Measurements from ENCODE around the gene LTBP1. TPM values are rescaled to one million over a fixed set of nuclear protein-coding genes. Genes with fewer than 3 reads are reported as not detected.
"Not testable (repeated sequence)": the region's sequence is repeated elsewhere in the genome, so short reads cannot be mapped to it uniquely, and the experiment has no call there.

The LTBP1 gene
- total RNA-seq, 2 donors from 2014 or later = 19.4 to 23.1 TPM

DNA sequence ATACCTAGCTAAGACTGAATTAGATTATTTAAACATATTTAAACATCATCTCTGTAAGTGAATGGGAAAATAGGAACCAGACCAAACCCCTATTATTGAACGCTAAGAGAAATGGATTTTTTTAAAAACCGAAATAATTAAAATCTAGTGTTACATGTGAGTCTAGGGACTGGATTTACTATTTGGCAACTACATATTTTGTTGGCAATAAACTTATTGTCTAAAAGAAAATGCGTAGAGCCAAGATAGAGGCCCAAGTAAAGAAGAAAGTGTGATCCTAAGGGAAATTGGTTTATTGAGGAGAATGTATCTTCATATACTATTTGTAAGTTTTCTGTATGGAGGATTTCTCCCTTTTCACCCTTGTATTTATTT is 105.6 kb downstream of the LTBP1 start:
- Histone ChIP-seq H3K36me3 (no peaks in the 10 kb centered on the region), H3K4me1 (no peaks in the 10 kb centered on the region), H3K4me3 (no peak overlapping the region), H3K27me3 (no peaks in the 10 kb centered on the region), H3K9me3 (no peaks in the 10 kb centered on the region), H3K27ac (no peak overlapping the region), H3K9ac (ENCODE audit: low read depth in 2 of 2, low read length in 2 of 2) (no peak overlapping the region)
- DNase-seq = no peak
- TF ChIP-seq, protein P1, sequence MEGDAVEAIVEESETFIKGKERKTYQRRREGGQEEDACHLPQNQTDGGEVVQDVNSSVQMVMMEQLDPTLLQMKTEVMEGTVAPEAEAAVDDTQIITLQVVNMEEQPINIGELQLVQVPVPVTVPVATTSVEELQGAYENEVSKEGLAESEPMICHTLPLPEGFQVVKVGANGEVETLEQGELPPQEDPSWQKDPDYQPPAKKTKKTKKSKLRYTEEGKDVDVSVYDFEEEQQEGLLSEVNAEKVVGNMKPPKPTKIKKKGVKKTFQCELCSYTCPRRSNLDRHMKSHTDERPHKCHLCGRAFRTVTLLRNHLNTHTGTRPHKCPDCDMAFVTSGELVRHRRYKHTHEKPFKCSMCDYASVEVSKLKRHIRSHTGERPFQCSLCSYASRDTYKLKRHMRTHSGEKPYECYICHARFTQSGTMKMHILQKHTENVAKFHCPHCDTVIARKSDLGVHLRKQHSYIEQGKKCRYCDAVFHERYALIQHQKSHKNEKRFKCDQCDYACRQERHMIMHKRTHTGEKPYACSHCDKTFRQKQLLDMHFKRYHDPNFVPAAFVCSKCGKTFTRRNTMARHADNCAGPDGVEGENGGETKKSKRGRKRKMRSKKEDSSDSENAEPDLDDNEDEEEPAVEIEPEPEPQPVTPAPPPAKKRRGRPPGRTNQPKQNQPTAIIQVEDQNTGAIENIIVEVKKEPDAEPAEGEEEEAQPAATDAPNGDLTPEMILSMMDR (IDR thresholded peaks at IDR 0.05) = no peak
- intact Hi-C loops (cut with DNase I) = no loop called here

DNA sequence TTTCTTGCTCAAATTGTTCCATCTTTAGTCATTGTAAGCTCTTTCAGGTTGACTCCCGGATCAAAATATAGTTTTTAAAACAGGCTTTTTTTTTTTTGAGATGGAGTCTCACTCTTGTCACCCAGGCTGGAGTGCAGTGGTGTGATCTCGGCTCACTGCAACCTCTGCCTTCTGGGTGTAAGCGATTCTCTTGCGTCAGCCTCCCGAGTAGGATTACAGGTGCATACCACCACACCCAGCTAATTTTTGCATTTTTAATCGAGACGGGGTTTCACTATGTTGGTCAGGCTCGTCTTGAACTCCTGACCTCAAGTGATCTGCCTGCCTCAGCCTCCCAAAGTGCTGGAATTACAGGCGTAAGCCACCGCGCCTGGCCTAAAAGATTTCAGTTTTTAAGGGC is 106.0 kb downstream of the LTBP1 start:
- H3K9me3 ChIP-seq; DNase-seq; H3K27ac ChIP-seq; H3K4me3 ChIP-seq; H3K4me1 ChIP-seq; H3K9ac ChIP-seq (ENCODE audit: low read depth in 2 of 2, low read length in 2 of 2); H3K27me3 ChIP-seq; H3K36me3 ChIP-seq; intact Hi-C loops (cut with DNase I): not testable (repeated sequence)

DNA sequence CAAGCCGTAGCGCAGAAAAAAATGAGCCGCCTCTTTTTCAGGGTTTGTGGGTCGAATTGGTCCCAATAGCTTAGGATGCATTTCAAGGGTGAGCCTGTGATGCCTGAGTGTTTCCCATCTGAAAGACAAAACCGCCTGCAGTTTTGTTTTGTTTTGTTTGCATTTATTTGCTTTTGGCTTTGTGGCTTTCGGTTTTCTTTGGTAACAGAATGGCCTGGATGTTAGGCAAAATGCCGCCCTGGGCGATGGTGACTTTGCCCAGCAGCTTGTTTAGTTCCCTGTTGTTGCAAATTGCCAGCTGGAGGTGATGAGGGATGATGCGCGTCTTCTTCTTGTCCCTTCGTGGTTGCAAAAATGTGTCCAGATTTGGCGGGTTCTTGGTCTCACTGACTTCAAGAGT is 109.4 kb downstream of the LTBP1 start:
- DNase-seq = no peak
- H3K36me3 ChIP-seq = no peaks in the 10 kb centered on the region

DNA sequence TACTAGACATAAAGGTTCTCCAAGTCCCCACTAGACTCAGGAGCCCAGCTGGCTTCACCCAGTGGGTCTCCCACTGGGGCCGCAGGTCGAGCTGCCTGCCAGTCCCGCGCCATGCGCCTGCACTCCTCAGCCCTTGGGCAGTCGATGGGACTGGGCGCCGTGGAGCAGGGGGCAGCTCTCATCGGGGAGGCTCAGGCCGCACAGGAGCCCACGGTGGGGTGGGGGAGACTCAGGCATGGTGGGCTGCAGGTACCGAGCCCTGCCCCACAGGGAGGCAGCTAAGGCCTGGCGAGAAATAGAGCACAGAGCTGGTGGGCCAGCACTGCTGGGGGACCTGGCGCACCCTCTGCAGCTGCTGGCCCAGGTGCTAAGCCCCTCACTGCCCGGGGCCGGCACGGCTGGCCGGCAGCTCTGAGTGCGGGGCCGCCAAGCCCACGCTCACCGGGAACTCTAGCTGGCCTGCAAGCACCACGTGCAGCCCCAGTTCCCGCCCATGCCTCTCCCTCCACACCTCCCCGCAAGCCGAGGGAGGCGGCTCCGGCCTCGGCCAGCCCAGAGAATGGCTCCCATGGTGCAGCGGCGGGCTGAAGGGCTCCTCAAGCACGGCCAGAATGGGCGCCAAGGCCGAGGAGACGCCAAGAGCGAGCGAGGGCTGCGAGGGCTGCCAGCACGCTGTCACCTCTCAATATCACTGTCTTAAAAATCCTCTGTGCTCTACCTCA is 110.7 kb downstream of the LTBP1 start:
- H3K4me3 ChIP-seq; H3K9ac ChIP-seq (ENCODE audit: low read depth in 2 of 2, low read length in 2 of 2); H3K9me3 ChIP-seq; DNase-seq; H3K27ac ChIP-seq; H3K4me1 ChIP-seq; H3K36me3 ChIP-seq; H3K27me3 ChIP-seq; intact Hi-C loops (cut with DNase I): not testable (repeated sequence)

More for the DNA sequence above, 109.4 kb downstream of the LTBP1 start:
- Histone ChIP-seq H3K27me3 (no peaks in the 10 kb centered on the region), H3K9me3 (no peaks in the 10 kb centered on the region), H3K4me3 (no peak overlapping the region), H3K4me1 (no peaks in the 10 kb centered on the region), H3K27ac (no peak overlapping the region), H3K9ac (ENCODE audit: low read depth in 2 of 2, low read length in 2 of 2) (no peak overlapping the region)
- TF ChIP-seq, protein P1 (IDR thresholded peaks at IDR 0.05) = no peak
- intact Hi-C loops (cut with DNase I) = no loop called here

DNA sequence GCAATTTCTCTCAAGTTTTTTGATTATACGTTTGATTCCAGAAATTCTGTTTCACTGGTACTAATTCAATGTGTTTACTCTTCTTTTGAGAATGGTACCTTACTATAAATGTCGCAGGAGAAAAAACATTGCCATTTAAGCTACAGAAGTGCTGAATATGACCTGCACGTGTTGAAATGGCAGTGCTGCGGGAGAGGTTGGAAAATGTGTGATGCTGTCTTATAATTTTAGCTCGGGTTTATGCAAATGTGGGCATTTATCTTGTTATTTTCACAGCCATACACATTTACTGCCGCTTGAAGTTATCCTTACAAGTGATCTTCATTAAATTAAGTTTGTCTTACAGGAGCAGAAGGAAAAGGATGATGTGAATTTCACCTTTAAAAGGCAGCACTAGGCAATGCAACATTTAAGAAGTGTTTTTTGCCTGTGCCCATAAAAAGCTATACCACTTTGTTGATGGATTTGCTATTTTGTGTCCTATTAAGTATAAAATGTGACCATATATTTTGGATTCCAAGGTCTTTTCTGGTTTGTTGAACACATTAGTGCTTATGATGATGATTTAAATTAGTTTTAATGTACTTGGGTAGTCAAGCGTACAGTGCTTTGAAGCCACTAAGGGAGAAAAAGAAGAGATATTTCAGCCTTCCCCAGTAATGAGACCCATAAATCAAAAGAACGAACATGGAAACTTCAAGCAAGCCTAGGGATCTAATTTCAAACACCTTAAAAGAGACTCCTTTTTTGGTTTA is 112.1 kb downstream of the LTBP1 start:
- Histone ChIP-seq H3K9ac (ENCODE audit: low read depth in 2 of 2, low read length in 2 of 2) (no peak overlapping the region), H3K9me3 (no peaks in the 10 kb centered on the region), H3K27me3 (no peaks in the 10 kb centered on the region), H3K36me3 (no peaks in the 10 kb centered on the region), H3K4me3 (no peak overlapping the region), H3K27ac (no peak overlapping the region), H3K4me1 (no peaks in the 10 kb centered on the region)
- no peak for DNase-seq
- TF ChIP-seq, protein P1 (IDR thresholded peaks at IDR 0.05) = no peak
- intact Hi-C loops (cut with DNase I) = no loop called here

DNA sequence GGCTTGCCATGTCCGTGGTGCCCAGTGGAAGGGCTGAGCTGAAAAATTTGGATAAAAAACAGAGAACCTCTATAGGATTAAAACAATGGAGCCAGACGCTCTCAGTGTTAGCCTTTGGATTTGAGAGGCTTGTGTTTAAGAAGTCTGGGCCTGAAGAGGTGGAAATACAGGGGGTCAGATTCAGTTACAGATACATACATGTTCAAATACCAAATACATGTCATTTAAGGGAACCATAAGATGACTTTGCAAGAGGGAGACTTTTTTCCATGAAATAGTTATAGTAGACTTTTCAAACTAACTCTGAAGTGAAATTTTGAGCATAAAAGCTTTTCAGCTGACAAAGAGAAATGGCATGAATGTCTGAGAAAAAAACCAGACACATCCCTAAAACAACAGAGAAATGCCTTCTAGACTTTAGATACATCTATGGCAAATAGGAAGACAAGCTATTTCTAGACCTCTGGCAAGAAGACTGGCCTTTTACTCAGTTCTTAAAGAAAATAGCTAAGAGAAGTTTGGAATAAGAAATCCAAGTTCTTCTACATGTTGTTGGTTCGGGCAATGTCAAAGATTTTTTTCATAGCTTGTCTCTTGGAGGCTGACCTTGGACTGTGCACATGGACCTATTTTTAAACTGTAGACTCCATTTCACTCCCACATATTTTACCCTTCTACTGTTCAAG is 112.9 kb downstream of the LTBP1 start:
- Histone ChIP-seq H3K36me3 (no peaks in the 10 kb centered on the region), H3K9me3 (no peaks in the 10 kb centered on the region)
- intact Hi-C loops (cut with DNase I) = no loop called here

More for the DNA sequence above, 112.9 kb downstream of the LTBP1 start:
- DNase-seq = no peak
- TF ChIP-seq, protein P1 (IDR thresholded peaks at IDR 0.05) = no peak
- Histone ChIP-seq H3K4me1 (no peaks in the 10 kb centered on the region), H3K27ac (no peak overlapping the region), H3K9ac (ENCODE audit: low read depth in 2 of 2, low read length in 2 of 2) (no peak overlapping the region), H3K27me3 (no peaks in the 10 kb centered on the region), H3K4me3 (no peak overlapping the region)
